GM21360 (cell line): Measurements from ENCODE around the gene SEMA6B.
"Not testable (repeated sequence)": the region's sequence is repeated elsewhere in the genome, so short reads cannot be mapped to it uniquely, and the experiment has no call there.

Experiments used
- ATAC-seq: cut with Tn5 transposase; IDR thresholded peaks from one replicate; pipeline ENCODE4 v1.9.1; 2021; ENCODE audit warnings: mild to moderate bottlenecking, moderate library complexity; ENCODE audit not compliant: unreplicated experiment

The SEMA6B gene

GRCh38 chr19:4527377-4527776 lies 32.1 kb downstream of the SEMA6B start:
- ATAC-seq: not testable (repeated sequence)

- ATAC-seq: no peak
Measured at GRCh38 chr19:4525563-4526002, 33.9 kb downstream of the SEMA6B start.

GRCh38 chr19:4524808-4525562 lies 34.5 kb downstream of the SEMA6B start:
- ATAC-seq: no peak

GRCh38 chr19:4523306-4524110 lies 36.0 kb downstream of the SEMA6B start:
- no peak for ATAC-seq

GRCh38 chr19:4522291-4523002 lies 37.0 kb downstream of the SEMA6B start:
- no peak for ATAC-seq

GRCh38 chr19:4521888-4522242 lies 37.6 kb downstream of the SEMA6B start:
- ATAC-seq: no peak

GRCh38 chr19:4521170-4521887 lies 38.2 kb downstream of the SEMA6B start:
- no peak for ATAC-seq

GRCh38 chr19:4519521-4520277 lies 39.8 kb downstream of the SEMA6B start:
- no peak for ATAC-seq

GRCh38 chr19:4519172-4519496 lies 40.4 kb downstream of the SEMA6B start:
- ATAC-seq: no peak

GRCh38 chr19:4518345-4519171 lies 40.9 kb downstream of the SEMA6B start, which contains the start of gene PLIN4:
Gene PLIN4, minus strand, starts transcription at chr19:4518486. Its CDS starts 214 bp downstream, at chr19:4518272.
- no peak for ATAC-seq

GRCh38 chr19:4517451-4518057 lies 41.9 kb downstream of the SEMA6B start:
- ATAC-seq: no peak

GRCh38 chr19:4516939-4517300 lies 42.6 kb downstream of the SEMA6B start:
- ATAC-seq: no peak

- no peak for ATAC-seq
Measured at GRCh38 chr19:4516199-4516938, 43.1 kb downstream of the SEMA6B start.

GRCh38 chr19:4515732-4516131 lies 43.8 kb downstream of the SEMA6B start:
- no peak for ATAC-seq

GRCh38 chr19:4513248-4513647 lies 46.2 kb downstream of the SEMA6B start:
- no peak for ATAC-seq

GRCh38 chr19:4512070-4512469 lies 47.4 kb downstream of the SEMA6B start:
- no peak for ATAC-seq

- no peak for ATAC-seq
Measured at GRCh38 chr19:4511300-4512054, 48.0 kb downstream of the SEMA6B start.
